Thyroid gland (tissue), 4 donors: ENCODE measurements around the gene ETFB. TPM values are rescaled to one million over a fixed set of nuclear protein-coding genes. Genes with fewer than 3 reads are reported as not detected.

ENCODE experiments used
- DNase-seq, 2 donors: peaks; one replicate each; pipeline ENCODE4 v3.0.0-alpha.2; 2019
- H3K27ac ChIP-seq, 3 donors: fragments of 200-600 bp; sonication (generic); 1 replicate in 2 of 3; 2 replicates in 1 of 3; pipeline ENCODE4 v1.5.1; 2016 to 2019; ENCODE audit warnings: mild to moderate bottlenecking in 1 of 3, moderate library complexity in 1 of 3
- H3K27me3 ChIP-seq: fragments of 200-600 bp; sonication (generic); one replicate; pipeline ENCODE4 v1.5.1; 2019
- H3K36me3 ChIP-seq, 2 donors: fragments of 200-600 bp; sonication (generic); one replicate each; pipeline ENCODE4 v1.5.1; 2016 to 2019
- H3K4me1 ChIP-seq, 2 donors: fragments of 200-600 bp; sonication (generic); one replicate each; pipeline ENCODE4 v1.5.1; 2017 to 2019
- H3K4me3 ChIP-seq, 3 donors: fragments of 200-600 bp; sonication (generic); replicated peaks in 1 of 3; 1 replicate in 2 of 3; 2 replicates in 1 of 3; pipeline ENCODE4 v1.5.1; 2016; ENCODE audit warnings: mild to moderate bottlenecking in 1 of 3
- H3K9me3 ChIP-seq: fragments of 200-600 bp; sonication (generic); one replicate; pipeline ENCODE4 v1.5.1; 2017
- POLR2A ChIP-seq, 2 donors: fragments of 450-650 bp; IDR thresholded peaks; one replicate each; pipeline ENCODE4 v1.6.1; 2017; ENCODE audit warnings: antibody characterized with exemption in 2 of 2, mild to moderate bottlenecking in 2 of 2, moderate library complexity in 1 of 2
- WGBS, 2 donors: methylation state at CpG; one replicate each; pipeline ENCODE4 v1.1.5; 2017; 5-methylcytosine and 5-hydroxymethylcytosine counted together
- intact Hi-C: fragments of 100-400 bp; cut with DNase I; formaldehyde crosslinking; loops from one replicate; pipeline ENCODE4 v1.15.1; 2023
- total RNA-seq, 4 donors: library from RNA; depleted of rRNA; stranded (reverse); fragments of >200 nt; gene quantifications; one replicate each; pipeline ENCODE4 v1.2.3, GENCODE V29; 2016
- TF ChIP-seq, protein P1 (sequence below), 6 experiments: fragments of 200-600 bp in 3 of 6; fragments of 450-650 bp in 3 of 6; sonication (generic) in 3 of 6; IDR thresholded peaks; one replicate each; pipeline ENCODE4 v1.5.1; 2016 to 2019; ENCODE audit warnings: antibody characterized with exemption in 6 of 6, mild to moderate bottlenecking in 2 of 6, inconsistent platforms in 1 of 6, moderate library complexity in 1 of 6

Gene ETFB
- total RNA-seq, 4 donors from 2014 or later: 73.1 to 177 (median 129) TPM

DNA sequence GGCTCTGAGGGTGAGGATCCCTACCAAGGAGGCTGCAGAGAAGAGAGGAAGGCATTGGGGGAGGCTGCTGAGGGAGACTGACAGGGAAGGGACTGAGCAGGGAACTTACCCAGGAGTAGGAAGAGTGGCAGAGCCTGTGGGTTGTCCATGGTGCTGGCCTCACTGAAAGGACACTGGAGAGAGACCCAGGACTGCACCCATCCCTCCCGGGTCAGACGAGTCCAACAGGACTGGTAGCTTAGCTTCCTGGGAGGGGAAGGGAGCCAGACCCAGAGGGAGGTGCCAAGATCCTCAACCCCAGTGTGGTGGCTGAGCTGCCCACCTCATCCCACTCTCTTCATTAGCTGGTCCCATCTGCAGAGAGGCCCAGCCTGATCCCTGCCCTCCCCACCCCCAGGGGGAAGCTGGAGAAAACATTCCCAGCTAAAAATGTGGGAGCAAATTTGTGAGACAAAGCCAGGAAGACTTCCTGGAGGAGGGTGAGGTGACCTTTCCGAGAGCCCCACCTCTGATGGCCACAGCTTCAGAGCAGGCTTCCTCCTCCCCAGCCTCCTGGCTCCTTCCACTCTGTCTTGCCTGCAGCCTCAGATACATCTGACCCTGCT lies 24.1 kb downstream of the ETFB start, which contains the start of gene VSIG10L:
Gene VSIG10L (minus strand): TSS at position 164 of the 605 bp plus-strand sequence. CDS start 15 bp downstream, at position 149.
- no peak within 1 kb of the TSS for H3K4me3 ChIP-seq
- H3K4me1 ChIP-seq: peaks cover 9 to 14% of the 10 kb centered on the region in 2 donors
- H3K27ac ChIP-seq: no peak within 1 kb of the TSS
- TF ChIP-seq POLR2A (IDR thresholded peaks at IDR 0.05): no peak
- TF ChIP-seq, protein P1, sequence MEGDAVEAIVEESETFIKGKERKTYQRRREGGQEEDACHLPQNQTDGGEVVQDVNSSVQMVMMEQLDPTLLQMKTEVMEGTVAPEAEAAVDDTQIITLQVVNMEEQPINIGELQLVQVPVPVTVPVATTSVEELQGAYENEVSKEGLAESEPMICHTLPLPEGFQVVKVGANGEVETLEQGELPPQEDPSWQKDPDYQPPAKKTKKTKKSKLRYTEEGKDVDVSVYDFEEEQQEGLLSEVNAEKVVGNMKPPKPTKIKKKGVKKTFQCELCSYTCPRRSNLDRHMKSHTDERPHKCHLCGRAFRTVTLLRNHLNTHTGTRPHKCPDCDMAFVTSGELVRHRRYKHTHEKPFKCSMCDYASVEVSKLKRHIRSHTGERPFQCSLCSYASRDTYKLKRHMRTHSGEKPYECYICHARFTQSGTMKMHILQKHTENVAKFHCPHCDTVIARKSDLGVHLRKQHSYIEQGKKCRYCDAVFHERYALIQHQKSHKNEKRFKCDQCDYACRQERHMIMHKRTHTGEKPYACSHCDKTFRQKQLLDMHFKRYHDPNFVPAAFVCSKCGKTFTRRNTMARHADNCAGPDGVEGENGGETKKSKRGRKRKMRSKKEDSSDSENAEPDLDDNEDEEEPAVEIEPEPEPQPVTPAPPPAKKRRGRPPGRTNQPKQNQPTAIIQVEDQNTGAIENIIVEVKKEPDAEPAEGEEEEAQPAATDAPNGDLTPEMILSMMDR (IDR thresholded peaks at IDR 0.05): no peak
- H3K9me3 ChIP-seq: no peaks in the 10 kb centered on the region
- H3K27me3 ChIP-seq: no peaks in the 10 kb centered on the region
- intact Hi-C loops: loop anchor here (10.0 kb wide), 1 partner anchor 53 kb away; the partner anchor contains the start of gene C19orf84
- no peak for DNase-seq
- peaks cover 10 to 12% of the 10 kb centered on the region in 2 donors for H3K36me3 ChIP-seq
- WGBS, 2 donors: 30 to 42% methylated on average over 3 of the region's 3 CpGs

DNA sequence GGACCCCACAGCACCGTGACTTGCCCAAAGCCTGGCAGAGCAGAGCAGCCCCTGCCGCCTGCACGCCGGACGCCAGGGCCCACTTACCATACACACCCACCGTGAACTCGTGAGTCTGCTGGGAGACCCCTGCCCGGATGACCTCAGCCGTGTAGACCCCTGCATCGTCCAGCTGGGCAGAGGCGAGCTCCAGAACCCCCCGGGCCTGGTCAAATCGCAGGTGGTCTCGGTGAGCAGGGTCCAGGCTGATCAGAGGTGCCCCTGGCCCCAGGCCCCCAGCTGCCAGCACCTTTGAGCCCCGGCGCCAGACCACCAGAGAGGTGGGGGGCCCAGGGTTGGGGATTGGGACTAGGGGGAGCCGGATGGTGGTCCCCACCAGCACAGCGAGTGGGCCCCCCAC lies 25.1 kb downstream of the ETFB start:
- WGBS, 2 donors: 90 to 93% methylated on average over 15 to 18 of the region's 18 CpGs
- Histone ChIP-seq H3K27ac (no peak overlapping the region), H3K4me1 (peaks cover 9 to 14% of the 10 kb centered on the region in 2 donors), H3K4me3 (no peak overlapping the region), H3K27me3 (no peaks in the 10 kb centered on the region), H3K9me3 (no peaks in the 10 kb centered on the region), H3K36me3 (peaks cover 0 to 4% of the 10 kb centered on the region in 2 donors)
- no peak for DNase-seq
- no peak for TF ChIP-seq POLR2A (IDR thresholded peaks at IDR 0.05)
- TF ChIP-seq, protein P1 (IDR thresholded peaks at IDR 0.05): no peak
- intact Hi-C loops: loop anchor here (10.0 kb wide), 1 partner anchor 54 kb away; the partner anchor contains the start of gene C19orf84

DNA sequence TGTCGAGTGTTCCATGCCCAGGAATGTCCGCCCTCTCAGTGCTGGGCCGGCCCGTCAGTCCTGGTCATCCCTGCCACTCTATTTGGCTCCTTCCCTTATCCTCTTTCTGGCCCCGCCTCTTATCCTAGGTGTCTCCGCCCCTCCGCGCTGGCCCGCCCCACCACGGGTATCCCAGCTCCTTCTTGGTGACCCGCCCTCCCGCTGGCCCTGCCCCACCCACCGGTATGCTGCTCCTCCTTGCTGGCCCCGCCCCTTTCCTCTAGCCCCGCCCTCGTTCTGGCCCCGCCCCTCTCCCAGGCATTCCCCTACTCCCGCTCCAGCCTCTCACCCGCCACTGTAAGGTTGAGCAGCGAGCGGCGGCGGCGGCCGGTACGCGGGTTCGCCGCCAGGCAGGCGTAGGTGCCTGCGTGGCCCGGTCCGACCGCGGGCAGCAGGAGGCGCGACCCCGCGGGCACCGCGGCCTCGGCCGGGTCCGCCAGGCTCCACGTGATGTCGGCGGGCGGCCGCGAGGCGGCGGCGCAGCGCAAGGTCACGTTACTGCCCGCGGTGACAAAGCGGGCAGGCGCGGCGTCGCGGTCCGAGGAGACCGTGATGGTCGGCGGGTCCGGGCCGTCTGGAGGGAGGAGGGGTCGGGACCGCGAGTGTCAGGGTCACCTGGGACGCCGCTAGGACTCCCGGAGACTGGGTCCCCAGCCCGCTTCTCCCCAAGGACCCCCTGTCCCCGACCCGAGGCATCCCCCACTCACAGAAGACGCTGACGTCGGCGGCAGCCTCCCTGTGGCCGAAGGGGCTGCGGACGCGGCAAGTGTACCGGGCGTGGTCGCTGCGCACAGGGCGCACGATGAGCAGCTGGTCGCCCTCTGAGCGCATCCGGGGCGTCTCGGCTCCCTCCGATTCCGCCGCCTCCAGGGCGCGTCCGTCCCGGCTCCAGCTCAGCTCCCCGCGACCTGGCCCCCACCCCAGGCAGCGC lies 26.2 kb downstream of the ETFB start:
- WGBS, 2 donors: 2 to 3% methylated on average over 19 to 36 of the region's 107 CpGs
- H3K9me3 ChIP-seq: no peaks in the 10 kb centered on the region
- peaks cover 9 to 14% of the 10 kb centered on the region in 2 donors for H3K4me1 ChIP-seq
- TF ChIP-seq POLR2A (IDR thresholded peaks at IDR 0.05): peak in 1 of 2 donors; percentile 59
- TF ChIP-seq, protein P1 (IDR thresholded peaks at IDR 0.05): peak in 3 of 6 experiments; percentile 21 to 36 (median 32)
- peak overlapping the region in 1 of 3 donors; percentile 38 for H3K4me3 ChIP-seq
- peak; percentile 92 to 96 for DNase-seq
- H3K27ac ChIP-seq: peak overlapping the region in 2 of 3 donors; percentile 23 to 61
- intact Hi-C loops: loop anchor here (10.0 kb wide), 1 partner anchor 55 kb away; the partner anchor contains the start of gene C19orf84
- H3K27me3 ChIP-seq: no peaks in the 10 kb centered on the region
- H3K36me3 ChIP-seq: peaks cover 0 to 2% of the 10 kb centered on the region in 2 donors

DNA sequence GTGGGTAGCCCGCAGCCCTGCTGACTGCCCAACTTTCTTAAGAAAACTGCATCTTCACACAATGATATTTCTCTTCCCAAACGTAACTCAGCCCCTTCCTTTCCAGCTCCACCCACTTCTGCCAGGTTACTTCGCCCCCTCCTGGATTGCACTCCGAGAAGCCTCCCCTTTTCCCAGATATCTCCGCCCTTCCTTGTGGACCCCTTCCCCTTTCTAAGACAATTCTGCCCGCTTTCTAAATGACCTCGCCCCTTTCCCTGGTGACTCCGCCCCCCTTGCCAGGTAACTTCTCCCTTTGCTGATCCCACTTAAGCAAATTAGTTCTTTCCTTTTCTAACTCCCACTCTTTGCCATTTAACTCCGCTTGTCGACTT lies 26.9 kb downstream of the ETFB start:
- H3K27ac ChIP-seq: peak overlapping the region in 1 of 3 donors; percentile 61
- TF ChIP-seq, protein P1 (IDR thresholded peaks at IDR 0.05): no peak
- no peak for TF ChIP-seq POLR2A (IDR thresholded peaks at IDR 0.05)
- H3K9me3 ChIP-seq: no peaks in the 10 kb centered on the region
- peak overlapping the region in 1 of 3 donors; percentile 38 for H3K4me3 ChIP-seq
- no peak for DNase-seq
- no peaks in the 10 kb centered on the region for H3K27me3 ChIP-seq
- 1 to 3% methylated on average over 10 of the region's 10 CpGs for WGBS, 2 donors
- intact Hi-C loops: no loop called here
- H3K36me3 ChIP-seq: no peaks in the 10 kb centered on the region
- peaks cover 9 to 14% of the 10 kb centered on the region in 2 donors for H3K4me1 ChIP-seq
